Loucy (cell line): ENCODE results near the gene AAK1.
"Not testable (repeated sequence)": the region's sequence is repeated elsewhere in the genome, so short reads cannot be mapped to it uniquely, and the experiment has no call there.

Experiments used
- H2AFZ ChIP-seq: fragments of 200-600 bp; sonication (generic); 2 replicates; pipeline ENCODE4 v1.6.0; 2016; ENCODE audit warnings: antibody characterized with exemption, mild to moderate bottlenecking, low read length, moderate library complexity
- H3F3A ChIP-seq: fragments of 200-600 bp; 2 replicates; pipeline ENCODE4 v1.6.0; 2016; ENCODE audit warnings: antibody characterized with exemption, low read depth, mild to moderate bottlenecking
- H3K27me3 ChIP-seq: fragments of 200-600 bp; sonication (generic); 2 replicates; pipeline ENCODE4 v1.6.1; 2014; ENCODE audit warnings: low read length, mild to moderate bottlenecking; ENCODE audit not compliant: insufficient read depth, poor library complexity, severe bottlenecking
- H3K36me3 ChIP-seq: fragments of 200-600 bp; sonication (generic); 2 replicates; pipeline ENCODE4 v1.6.1; 2016; ENCODE audit warnings: low read length; ENCODE audit not compliant: insufficient read depth
- H3K4me1 ChIP-seq: fragments of 200-600 bp; sonication (generic); 2 replicates; pipeline ENCODE4 v1.5.1; 2014; ENCODE audit warnings: low read length, mild to moderate bottlenecking; ENCODE audit not compliant: insufficient read depth, poor library complexity, severe bottlenecking
- H3K4me2 ChIP-seq: fragments of 200-600 bp; sonication (generic); 2 replicates; pipeline ENCODE4 v1.6.0; 2014; ENCODE audit warnings: antibody characterized with exemption, low read length, low read depth, mild to moderate bottlenecking; ENCODE audit not compliant: poor library complexity, severe bottlenecking
- H3K4me3 ChIP-seq: fragments of 200-600 bp; sonication (generic); 2 replicates; pipeline ENCODE4 v1.5.1; 2014; ENCODE audit warnings: low read length, mild to moderate bottlenecking, mixed read lengths; ENCODE audit not compliant: poor library complexity, severe bottlenecking
- H3K79me2 ChIP-seq: fragments of 200-600 bp; sonication (generic); 2 replicates; pipeline ENCODE4 v1.6.1; 2014; ENCODE audit warnings: low read length; ENCODE audit not compliant: insufficient read depth
- H3K9ac ChIP-seq: fragments of 200-600 bp; sonication (generic); 2 replicates; pipeline ENCODE4 v1.6.0; 2014; ENCODE audit warnings: mild to moderate bottlenecking, low read depth, low read length, moderate library complexity; ENCODE audit not compliant: poor library complexity, severe bottlenecking
- H3K9me2 ChIP-seq: fragments of 200-600 bp; sonication (generic); replicated peaks from 2 replicates; pipeline ENCODE4 v1.6.1; 2016; ENCODE audit warnings: low read depth, low read length, mixed read lengths
- H3K9me3 ChIP-seq: fragments of 200-600 bp; sonication (generic); 2 replicates; pipeline ENCODE4 v1.6.1; 2014; ENCODE audit warnings: mild to moderate bottlenecking, antibody characterized with exemption, low read length, low read depth; ENCODE audit not compliant: insufficient read depth
- H4K20me1 ChIP-seq: fragments of 200-600 bp; sonication (generic); 2 replicates; pipeline ENCODE4 v1.6.0; 2014; ENCODE audit warnings: antibody characterized with exemption, low read length, mild to moderate bottlenecking; ENCODE audit not compliant: insufficient read depth, poor library complexity, severe bottlenecking
- CTCF ChIP-seq: fragments of 200-600 bp; sonication (generic); conservative IDR thresholded peaks from 2 replicates; pipeline ENCODE4 v1.5.1; 2014; ENCODE audit warnings: mild to moderate bottlenecking, antibody characterized with exemption, low read length
- EZH2phosphoT487 ChIP-seq: fragments of 200-600 bp; IDR thresholded peaks from 2 replicates; pipeline ENCODE4 v1.6.1; 2018; ENCODE audit warnings: antibody characterized with exemption, mild to moderate bottlenecking, moderate library complexity, borderline replicate concordance

The AAK1 gene

GRCh38 chr2:69624611-69625010 lies 18.9 kb downstream of the AAK1 start:
- peak overlapping the region; percentile 47 for H3K9ac ChIP-seq

GRCh38 chr2:69624131-69624530 lies 19.4 kb downstream of the AAK1 start:
- peaks cover 73% of the 10 kb centered on the region for H3K4me1 ChIP-seq
- H3K36me3 ChIP-seq = no peaks in the 10 kb centered on the region
- no peaks in the 10 kb centered on the region for H3K27me3 ChIP-seq
- H3K79me2 ChIP-seq = peaks cover 98% of the 10 kb centered on the region
- no peaks in the 10 kb centered on the region for H3K9me3 ChIP-seq
- H3K4me3 ChIP-seq = peak overlapping the region; percentile 27
- H3K9me2 ChIP-seq = no peaks in the 10 kb centered on the region
- H3K9ac ChIP-seq = peak overlapping the region; percentile 47
- TF ChIP-seq EZH2phosphoT487 = no peak
- TF ChIP-seq CTCF = no peak
- peak overlapping the region; percentile 56 for H3K4me2 ChIP-seq
- peaks cover 51% of the 10 kb centered on the region for H4K20me1 ChIP-seq
- H2AFZ ChIP-seq = no peak overlapping the region
- peaks cover 5% of the 10 kb centered on the region for H3F3A ChIP-seq

More at GRCh38 chr2:69624611-69625010, 18.9 kb downstream of the AAK1 start:
- H3K9me3 ChIP-seq = no peaks in the 10 kb centered on the region
- no peak overlapping the region for H2AFZ ChIP-seq
- peaks cover 70% of the 10 kb centered on the region for H3K4me1 ChIP-seq
- peak overlapping the region; percentile 27 for H3K4me3 ChIP-seq
- H3F3A ChIP-seq = peaks cover 5% of the 10 kb centered on the region
- H3K79me2 ChIP-seq = peaks cover 98% of the 10 kb centered on the region
- H4K20me1 ChIP-seq = peaks cover 51% of the 10 kb centered on the region
- no peaks in the 10 kb centered on the region for H3K36me3 ChIP-seq
- no peak for TF ChIP-seq EZH2phosphoT487
- no peak for TF ChIP-seq CTCF
- H3K4me2 ChIP-seq = peak overlapping the region; percentile 56
- no peaks in the 10 kb centered on the region for H3K27me3 ChIP-seq
- H3K9me2 ChIP-seq = no peaks in the 10 kb centered on the region

- peaks cover 5% of the 10 kb centered on the region for H3F3A ChIP-seq
- peaks cover 98% of the 10 kb centered on the region for H3K79me2 ChIP-seq
- H3K27me3 ChIP-seq = no peaks in the 10 kb centered on the region
- peaks cover 73% of the 10 kb centered on the region for H3K4me1 ChIP-seq
- no peak overlapping the region for H3K4me3 ChIP-seq
- H3K9me3 ChIP-seq = no peaks in the 10 kb centered on the region
- H2AFZ ChIP-seq = no peak overlapping the region
- H3K4me2 ChIP-seq = peak overlapping the region; percentile 56
- no peaks in the 10 kb centered on the region for H3K36me3 ChIP-seq
- peaks cover 49% of the 10 kb centered on the region for H4K20me1 ChIP-seq
- no peak overlapping the region for H3K9ac ChIP-seq
- TF ChIP-seq EZH2phosphoT487 (no peak), CTCF (no peak)
- H3K9me2 ChIP-seq = no peaks in the 10 kb centered on the region
Measured at GRCh38 chr2:69623236-69623635, 20.3 kb downstream of the AAK1 start.

GRCh38 chr2:69622805-69623204 lies 20.7 kb downstream of the AAK1 start:
- not testable (repeated sequence) for H3F3A ChIP-seq, H3K27me3 ChIP-seq, H3K4me2 ChIP-seq, H3K4me3 ChIP-seq, H2AFZ ChIP-seq, H3K9me3 ChIP-seq, H3K9ac ChIP-seq, H3K36me3 ChIP-seq, H3K9me2 ChIP-seq
- Histone ChIP-seq H3K79me2 (peaks cover 96% of the 10 kb centered on the region), H3K4me1 (peaks cover 71% of the 10 kb centered on the region), H4K20me1 (peaks cover 50% of the 10 kb centered on the region)

GRCh38 chr2:69622017-69622540 lies 21.5 kb downstream of the AAK1 start:
- not testable (repeated sequence) for H2AFZ ChIP-seq, H3K4me3 ChIP-seq, H3K36me3 ChIP-seq, H3K4me2 ChIP-seq, H3K27me3 ChIP-seq, H3K9me2 ChIP-seq, H3F3A ChIP-seq, H3K9ac ChIP-seq, H3K9me3 ChIP-seq
- peaks cover 96% of the 10 kb centered on the region for H3K79me2 ChIP-seq
- peaks cover 53% of the 10 kb centered on the region for H4K20me1 ChIP-seq
- peaks cover 72% of the 10 kb centered on the region for H3K4me1 ChIP-seq
